Mesothelial cell of epicardium (in vitro differentiated cells): Measurements from ENCODE around the gene ATCAY. TPM values are rescaled to one million over a fixed set of nuclear protein-coding genes. Genes with fewer than 3 reads are reported as not detected.

Source experiments
- DNase-seq, 2 experiments: peaks; one replicate each; pipeline ENCODE4 v3.0.0; 2021; ENCODE audit warnings: low spot score in 2 of 2; ENCODE audit not compliant: unreplicated experiment in 2 of 2
- H3K27ac Mint-ChIP-seq: 2 replicates; pipeline ENCODE4 v1.8.0; 2021; ENCODE audit warnings: mixed read lengths
- H3K27me3 Mint-ChIP-seq: 2 replicates; pipeline ENCODE4 v1.8.0; 2021; ENCODE audit warnings: low read depth, mixed read lengths
- H3K36me3 Mint-ChIP-seq: 2 replicates; pipeline ENCODE4 v1.8.0; 2021; ENCODE audit warnings: mixed read lengths
- H3K4me1 Mint-ChIP-seq: 2 replicates; pipeline ENCODE4 v1.8.0; 2021; ENCODE audit warnings: mixed read lengths
- H3K4me3 Mint-ChIP-seq: 2 replicates; pipeline ENCODE4 v1.8.0; 2021; ENCODE audit warnings: mild to moderate bottlenecking, moderate library complexity, mixed read lengths
- H3K9me3 Mint-ChIP-seq: 2 replicates; pipeline ENCODE4 v1.8.0; 2021; ENCODE audit warnings: mixed read lengths
- CTCF ChIP-seq: fragments of 200-600 bp; sonication (generic); IDR thresholded peaks from one replicate; pipeline ENCODE4 v1.5.0; 2021; ENCODE audit warnings: antibody characterized with exemption; ENCODE audit not compliant: unreplicated experiment
- total RNA-seq: library from RNA; stranded (reverse); gene quantifications from 3 replicates; pipeline ENCODE4 v1.2.1, GENCODE V29; 2021

ATCAY gene
- total RNA-seq: 0.18 TPM in 1 of 3 replicates, not detected in the others

GRCh38 chr19:3880471-3881271 lies at the start of gene ATCAY:
TSS of gene ATCAY (plus strand) at chr19:3880685. CDS start at chr19:3885768, 5,083 bp downstream.
- no peak for DNase-seq
- Mint-ChIP-seq H3K4me3 (no peak within 1 kb of the TSS), H3K4me1 (peaks cover 7% of the 10 kb centered on the region), H3K36me3 (no peaks in the 10 kb centered on the region), H3K27me3 (peaks cover 60% of the 10 kb centered on the region), H3K9me3 (no peaks in the 10 kb centered on the region), H3K27ac (no peak within 1 kb of the TSS)
- no peak for TF ChIP-seq CTCF

GRCh38 chr19:3831601-3832000 lies 48.9 kb upstream of the ATCAY start:
- H3K36me3 Mint-ChIP-seq: no peaks in the 10 kb centered on the region
- TF ChIP-seq CTCF: no peak
- no peak for DNase-seq
- H3K27ac Mint-ChIP-seq: no peak overlapping the region
- H3K27me3 Mint-ChIP-seq: no peaks in the 10 kb centered on the region
- H3K4me1 Mint-ChIP-seq: no peaks in the 10 kb centered on the region
- no peak overlapping the region for H3K4me3 Mint-ChIP-seq
- no peaks in the 10 kb centered on the region for H3K9me3 Mint-ChIP-seq

- no peaks in the 10 kb centered on the region for H3K36me3 Mint-ChIP-seq
- no peak for DNase-seq
- no peak overlapping the region for H3K27ac Mint-ChIP-seq
- no peak for TF ChIP-seq CTCF
- no peak overlapping the region for H3K4me3 Mint-ChIP-seq
- no peaks in the 10 kb centered on the region for H3K27me3 Mint-ChIP-seq
- H3K4me1 Mint-ChIP-seq: no peaks in the 10 kb centered on the region
- no peaks in the 10 kb centered on the region for H3K9me3 Mint-ChIP-seq
Observed at GRCh38 chr19:3832001-3832400, 48.5 kb upstream of the ATCAY start.

GRCh38 chr19:3833578-3834348 lies 46.7 kb upstream of the ATCAY start:
- H3K27me3 Mint-ChIP-seq: peaks cover 3% of the 10 kb centered on the region
- no peaks in the 10 kb centered on the region for H3K9me3 Mint-ChIP-seq

More at GRCh38 chr19:3833578-3834348, 46.7 kb upstream of the ATCAY start:
- no peak overlapping the region for H3K27ac Mint-ChIP-seq
- no peak overlapping the region for H3K4me3 Mint-ChIP-seq
- no peak for DNase-seq
- no peaks in the 10 kb centered on the region for H3K4me1 Mint-ChIP-seq
- TF ChIP-seq CTCF: no peak
- no peaks in the 10 kb centered on the region for H3K36me3 Mint-ChIP-seq
